ENCODE measurements around the gene EFCC1. TPM values are rescaled to one million over a fixed set of nuclear protein-coding genes. Genes with fewer than 3 reads are reported as not detected.

Gene EFCC1
- total RNA-seq, 1 experiment from 2014 or later: 0.24 TPM

DNA sequence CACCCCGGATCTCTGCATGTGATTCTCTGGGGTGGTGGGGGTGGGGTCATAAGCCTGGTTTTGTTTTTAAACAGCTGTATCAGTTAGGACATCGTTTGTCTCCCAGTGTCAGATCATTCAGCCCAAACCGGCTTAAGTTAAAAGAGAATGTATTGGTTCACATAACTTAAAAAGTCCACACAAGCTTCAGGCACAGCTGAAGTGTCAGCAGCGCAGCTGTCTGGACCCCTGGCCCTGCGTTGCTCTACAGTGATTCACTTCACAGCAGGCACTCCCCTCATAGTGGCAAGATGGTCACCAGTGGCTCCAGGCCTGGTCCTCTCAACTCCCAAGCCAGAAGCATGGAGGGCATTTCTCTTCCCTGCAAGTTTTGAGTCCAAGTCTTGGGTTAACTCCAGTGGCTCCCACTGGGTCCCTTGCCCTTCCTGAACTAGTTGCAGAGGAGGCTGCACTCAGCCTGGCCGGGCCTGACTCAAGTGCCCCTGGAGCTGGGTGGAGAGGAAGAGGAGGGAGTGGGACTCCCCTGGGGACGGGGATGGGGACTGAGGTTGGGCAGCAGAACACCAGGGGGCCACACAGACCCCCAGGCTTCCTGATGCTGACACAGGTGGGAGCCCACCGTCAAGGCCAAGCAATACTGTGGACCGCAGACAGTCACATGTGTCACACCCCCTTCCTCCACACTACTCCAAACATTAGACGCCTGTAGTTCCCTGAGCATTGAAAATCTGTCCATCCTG lies 30.5 kb downstream of the EFCC1 start:
- intact Hi-C loops (cut with micrococcal nuclease; ENCODE audit: unreplicated experiment): no loop called here
- Histone ChIP-seq H3K9me2 (ENCODE audit: insufficient read depth) (no peaks in the 10 kb centered on the region), H3K9me3 (ENCODE audit: insufficient read depth, low read depth) (no peaks in the 10 kb centered on the region), H3F3A (ENCODE audit: insufficient read depth, low read depth) (no peaks in the 10 kb centered on the region), H2AFZ (no peak overlapping the region), H3K36me3 (ENCODE audit: low read depth) (no peaks in the 10 kb centered on the region), H4K20me1 (ENCODE audit: insufficient read depth) (no peaks in the 10 kb centered on the region), H3K4me1 (replicated peaks; ENCODE audit: insufficient read depth) (0 out of 2 replicates have a peak, but pooled peaks cover 2% of the 10 kb centered on the region), H3K27ac (no peak overlapping the region), H3K79me2 (ENCODE audit: low read depth) (no peaks in the 10 kb centered on the region), H3K27me3 (ENCODE audit: insufficient read depth, low read depth) (no peaks in the 10 kb centered on the region), H3K4me3 (no peak overlapping the region), H3K4me2 (no peak overlapping the region)
- TF ChIP-seq, protein P1, sequence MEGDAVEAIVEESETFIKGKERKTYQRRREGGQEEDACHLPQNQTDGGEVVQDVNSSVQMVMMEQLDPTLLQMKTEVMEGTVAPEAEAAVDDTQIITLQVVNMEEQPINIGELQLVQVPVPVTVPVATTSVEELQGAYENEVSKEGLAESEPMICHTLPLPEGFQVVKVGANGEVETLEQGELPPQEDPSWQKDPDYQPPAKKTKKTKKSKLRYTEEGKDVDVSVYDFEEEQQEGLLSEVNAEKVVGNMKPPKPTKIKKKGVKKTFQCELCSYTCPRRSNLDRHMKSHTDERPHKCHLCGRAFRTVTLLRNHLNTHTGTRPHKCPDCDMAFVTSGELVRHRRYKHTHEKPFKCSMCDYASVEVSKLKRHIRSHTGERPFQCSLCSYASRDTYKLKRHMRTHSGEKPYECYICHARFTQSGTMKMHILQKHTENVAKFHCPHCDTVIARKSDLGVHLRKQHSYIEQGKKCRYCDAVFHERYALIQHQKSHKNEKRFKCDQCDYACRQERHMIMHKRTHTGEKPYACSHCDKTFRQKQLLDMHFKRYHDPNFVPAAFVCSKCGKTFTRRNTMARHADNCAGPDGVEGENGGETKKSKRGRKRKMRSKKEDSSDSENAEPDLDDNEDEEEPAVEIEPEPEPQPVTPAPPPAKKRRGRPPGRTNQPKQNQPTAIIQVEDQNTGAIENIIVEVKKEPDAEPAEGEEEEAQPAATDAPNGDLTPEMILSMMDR (conservative IDR thresholded peaks at IDR 0.05): no peak
- TF ChIP-seq EZH2 (IDR thresholded peaks at IDR 0.05; ENCODE audit: low read depth): no peak
- DNase-seq: no peak
- ChIA-PET POLR2A (ENCODE audit: unreplicated experiment) (interaction anchor here (0.5 kb wide), 1 partner anchor 18 kb away, joined by 5 read pairs; no protein-coding TSS in a partner anchor), CTCF (no interaction called here)
- no TSS peak for BruUV-seq (replicated peaks)

DNA sequence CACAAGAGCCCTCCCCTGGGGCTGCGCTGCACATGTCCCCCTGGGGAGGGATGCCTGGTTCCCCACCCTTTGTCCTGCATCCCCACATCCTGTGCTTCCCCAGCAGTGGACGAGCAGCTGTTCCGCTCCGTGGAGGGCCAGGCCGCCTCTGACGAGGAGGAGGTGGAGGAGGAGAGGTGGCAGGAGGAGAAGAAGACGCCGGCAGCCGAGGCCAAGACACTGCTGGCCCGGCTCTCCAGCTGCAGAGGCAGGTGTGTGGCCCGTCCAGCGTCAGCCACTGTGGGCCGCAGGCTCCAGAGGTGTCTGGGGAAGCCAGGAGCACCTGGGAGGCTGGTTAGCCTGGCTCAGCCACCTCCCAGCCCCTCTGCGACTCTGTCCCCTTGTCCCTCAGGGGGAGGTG lies 31.6 kb downstream of the EFCC1 start:
- no peak overlapping the region for H2AFZ ChIP-seq
- H3K4me1 ChIP-seq (replicated peaks; ENCODE audit: insufficient read depth): no peaks in the 10 kb centered on the region
- intact Hi-C loops (cut with micrococcal nuclease; ENCODE audit: unreplicated experiment): no loop called here
- H3K4me2 ChIP-seq: no peak overlapping the region
- TF ChIP-seq EZH2 (IDR thresholded peaks at IDR 0.05; ENCODE audit: low read depth): no peak
- TF ChIP-seq, protein P1 (conservative IDR thresholded peaks at IDR 0.05): no peak
- no peaks in the 10 kb centered on the region for H4K20me1 ChIP-seq (ENCODE audit: insufficient read depth)
- H3K4me3 ChIP-seq: no peak overlapping the region
- no peaks in the 10 kb centered on the region for H3K36me3 ChIP-seq (ENCODE audit: low read depth)
- H3K9me2 ChIP-seq (ENCODE audit: insufficient read depth): no peaks in the 10 kb centered on the region
- no peak for DNase-seq
- H3K79me2 ChIP-seq (ENCODE audit: low read depth): no peaks in the 10 kb centered on the region
- BruUV-seq (replicated peaks): no TSS peak
- POLR2A ChIA-PET (ENCODE audit: unreplicated experiment): interaction anchor here (0.5 kb wide), 1 partner anchor 347 kb away, joined by 3 read pairs; no protein-coding TSS in a partner anchor
- H3F3A ChIP-seq (ENCODE audit: insufficient read depth, low read depth): no peaks in the 10 kb centered on the region
- CTCF ChIA-PET: no interaction called here
- H3K27ac ChIP-seq: no peak overlapping the region
- no peaks in the 10 kb centered on the region for H3K9me3 ChIP-seq (ENCODE audit: insufficient read depth, low read depth)
- H3K27me3 ChIP-seq (ENCODE audit: insufficient read depth, low read depth): no peaks in the 10 kb centered on the region

DNA sequence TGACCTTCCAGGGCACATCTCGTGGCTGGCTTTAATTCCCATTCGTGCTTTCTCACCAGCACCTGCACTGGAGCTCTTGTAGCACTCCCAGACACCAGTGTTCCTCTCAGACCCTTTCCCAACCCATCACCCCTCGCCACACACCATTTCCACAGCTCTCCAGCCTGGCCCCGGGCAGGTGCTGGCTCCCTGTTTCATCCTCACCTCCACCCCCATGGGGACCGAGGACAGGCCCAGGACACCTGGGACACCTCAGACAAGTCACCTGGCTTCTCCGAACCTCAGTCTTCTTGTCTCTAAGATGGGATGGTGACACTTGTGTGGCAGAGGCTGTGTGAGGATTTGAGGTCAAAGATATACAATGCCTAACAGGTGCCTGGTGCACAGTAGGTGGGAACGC lies 32.0 kb downstream of the EFCC1 start:
- H3K36me3 ChIP-seq (ENCODE audit: low read depth): no peaks in the 10 kb centered on the region
- BruUV-seq (replicated peaks): no TSS peak
- no peaks in the 10 kb centered on the region for H4K20me1 ChIP-seq (ENCODE audit: insufficient read depth)
- no peak overlapping the region for H2AFZ ChIP-seq
- intact Hi-C loops (cut with micrococcal nuclease; ENCODE audit: unreplicated experiment): no loop called here
- no peaks in the 10 kb centered on the region; the same call in 1 of the 2 replicates for H3K27me3 ChIP-seq (ENCODE audit: insufficient read depth, low read depth)
- ChIA-PET POLR2A (ENCODE audit: unreplicated experiment) (no interaction called here), CTCF (no interaction called here)
- no peaks in the 10 kb centered on the region for H3K4me1 ChIP-seq (replicated peaks; ENCODE audit: insufficient read depth)
- H3K9me3 ChIP-seq (ENCODE audit: insufficient read depth, low read depth): no peaks in the 10 kb centered on the region
- no peaks in the 10 kb centered on the region for H3F3A ChIP-seq (ENCODE audit: insufficient read depth, low read depth)
- H3K9me2 ChIP-seq (ENCODE audit: insufficient read depth): no peaks in the 10 kb centered on the region
- H3K27ac ChIP-seq: no peak overlapping the region
- no peak overlapping the region for H3K4me3 ChIP-seq
- H3K4me2 ChIP-seq: no peak overlapping the region
- no peak for DNase-seq
- TF ChIP-seq, protein P1 (conservative IDR thresholded peaks at IDR 0.05): no peak
- no peak for TF ChIP-seq EZH2 (IDR thresholded peaks at IDR 0.05; ENCODE audit: low read depth)
- no peaks in the 10 kb centered on the region for H3K79me2 ChIP-seq (ENCODE audit: low read depth)

All from PC-9 (cell line).